Epithelial cell of proximal tubule (primary cell): ENCODE data around the gene LDAF1. TPM values are rescaled to one million over a fixed set of nuclear protein-coding genes. Genes with fewer than 3 reads are reported as not detected.

Source experiments
- DNase-seq: peaks from one replicate; pipeline ENCODE4 v3.0.0-alpha.2; 2011; ENCODE audit warnings: low read depth
- H3K4me3 ChIP-seq: 2 replicates; pipeline ENCODE4 v1.5.1; 2011; ENCODE audit warnings: low read depth, mild to moderate bottlenecking, low read length
- CTCF ChIP-seq: conservative IDR thresholded peaks from 2 replicates; pipeline ENCODE4 v1.5.1; 2012; ENCODE audit warnings: low read depth, mild to moderate bottlenecking, low read length
- total RNA-seq: library from RNA; depleted of rRNA; stranded (reverse); fragments of >200 nt; gene quantifications from 2 replicates; pipeline ENCODE4 v1.2.3, GENCODE V29; 2015

LDAF1 gene
- total RNA-seq, 1 donor from 2014 or later: 55.3 TPM

DNA sequence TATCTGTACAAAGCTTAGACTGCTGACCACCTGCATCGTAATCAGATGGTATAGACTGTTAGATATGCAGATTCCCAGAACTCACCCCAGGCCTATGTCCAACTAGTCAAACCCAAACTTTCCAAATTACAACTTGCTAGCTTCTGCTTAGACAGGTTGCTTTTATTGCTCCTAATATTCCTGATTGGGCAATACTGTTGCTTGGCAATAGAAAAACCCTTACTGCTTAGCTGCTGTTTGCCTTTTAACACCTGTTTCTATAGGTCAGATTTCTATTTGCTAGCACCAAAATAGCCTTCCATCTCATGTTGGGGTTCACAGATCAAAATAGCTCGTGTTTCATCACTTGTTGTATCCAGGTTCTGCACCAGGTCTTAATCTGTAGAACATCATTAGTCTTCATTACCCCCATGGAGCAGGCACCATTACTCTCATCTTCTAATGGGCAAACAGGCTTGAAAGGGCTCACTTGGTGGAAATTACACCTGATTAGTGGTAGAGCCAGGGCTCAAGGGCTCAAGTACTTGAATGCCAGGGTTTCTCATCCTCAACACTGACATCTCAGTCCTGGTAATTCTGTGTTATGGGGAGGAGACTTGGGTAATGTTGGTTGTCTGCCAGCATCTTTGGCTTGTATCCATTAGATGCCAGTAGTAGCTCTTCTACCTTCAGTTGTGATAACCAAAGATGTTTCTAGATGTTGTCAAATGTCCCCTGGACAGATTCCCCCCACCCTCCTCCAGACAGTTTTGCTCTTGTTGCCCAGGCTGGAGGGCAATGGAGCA lies 50.2 kb downstream of the LDAF1 start:
- H3K4me3 ChIP-seq: no peak overlapping the region
- no peak for TF ChIP-seq CTCF
- DNase-seq: no peak

- no peak within 1 kb of the TSS for H3K4me3 ChIP-seq
- DNase-seq: no peak
- no peak for TF ChIP-seq CTCF
Observed at GRCh38 chr16:21211486-21211885, 53.0 kb downstream of the LDAF1 start, which contains the start of gene ZP2. TSS of gene ZP2 (minus strand) at chr16:21211574. CDS start at chr16:21211547, 27 bp downstream.

- no peak overlapping the region for H3K4me3 ChIP-seq
- DNase-seq: no peak
- TF ChIP-seq CTCF: no peak
Observed at GRCh38 chr16:21214086-21214485, 55.6 kb downstream of the LDAF1 start.

DNA sequence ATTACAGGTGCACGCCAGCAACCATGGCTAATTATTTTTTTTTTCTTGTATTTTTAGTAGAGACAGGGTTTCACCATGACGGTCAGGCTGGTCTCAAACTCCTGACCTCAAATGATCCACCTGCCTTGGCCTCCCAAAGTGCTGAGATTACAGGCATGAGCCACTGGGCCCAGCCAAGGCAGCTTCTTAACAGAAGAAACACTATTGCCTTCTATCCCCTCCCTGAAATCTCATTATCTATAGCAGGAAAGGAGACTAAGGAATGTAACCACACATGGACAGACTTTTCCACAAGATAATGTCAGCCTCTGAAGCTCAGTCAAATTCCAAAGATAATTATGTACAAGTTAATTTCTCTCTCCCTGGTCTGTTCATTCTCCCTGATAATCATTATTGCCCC lies 58.6 kb downstream of the LDAF1 start:
- no peak for DNase-seq
- TF ChIP-seq CTCF: no peak
- H3K4me3 ChIP-seq: no peak overlapping the region

DNA sequence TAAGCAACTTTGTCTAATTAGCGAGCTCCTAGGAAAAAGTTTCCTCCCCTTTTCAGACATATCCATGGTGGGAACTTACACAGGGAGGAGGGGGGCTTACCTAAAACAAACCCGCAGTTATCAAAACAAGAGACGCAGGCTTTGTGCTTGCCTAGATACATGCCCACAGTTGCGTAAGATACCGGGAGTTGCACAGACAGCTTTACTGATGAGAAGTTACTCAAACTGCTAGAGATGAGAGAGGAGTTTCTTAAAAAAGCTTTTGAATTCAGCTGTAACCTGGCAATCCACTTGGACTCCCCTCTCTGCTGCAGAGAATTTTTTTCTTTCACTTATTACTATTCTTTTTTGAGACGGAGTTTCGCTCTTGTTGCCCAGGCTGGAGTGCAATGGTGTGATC lies 59.7 kb downstream of the LDAF1 start:
- no peak overlapping the region for H3K4me3 ChIP-seq
- DNase-seq: no peak
- no peak for TF ChIP-seq CTCF

GRCh38 chr16:21219551-21219950 lies 61.1 kb downstream of the LDAF1 start:
- H3K4me3 ChIP-seq: no peak overlapping the region
- no peak for DNase-seq
- no peak for TF ChIP-seq CTCF
